ENCODE data around the gene SEMA6A.

SEMA6A gene

GRCh38 chr5:116395226-116395625, 179.4 kb downstream of the SEMA6A start:
- no peak for DNase-seq

DNA sequence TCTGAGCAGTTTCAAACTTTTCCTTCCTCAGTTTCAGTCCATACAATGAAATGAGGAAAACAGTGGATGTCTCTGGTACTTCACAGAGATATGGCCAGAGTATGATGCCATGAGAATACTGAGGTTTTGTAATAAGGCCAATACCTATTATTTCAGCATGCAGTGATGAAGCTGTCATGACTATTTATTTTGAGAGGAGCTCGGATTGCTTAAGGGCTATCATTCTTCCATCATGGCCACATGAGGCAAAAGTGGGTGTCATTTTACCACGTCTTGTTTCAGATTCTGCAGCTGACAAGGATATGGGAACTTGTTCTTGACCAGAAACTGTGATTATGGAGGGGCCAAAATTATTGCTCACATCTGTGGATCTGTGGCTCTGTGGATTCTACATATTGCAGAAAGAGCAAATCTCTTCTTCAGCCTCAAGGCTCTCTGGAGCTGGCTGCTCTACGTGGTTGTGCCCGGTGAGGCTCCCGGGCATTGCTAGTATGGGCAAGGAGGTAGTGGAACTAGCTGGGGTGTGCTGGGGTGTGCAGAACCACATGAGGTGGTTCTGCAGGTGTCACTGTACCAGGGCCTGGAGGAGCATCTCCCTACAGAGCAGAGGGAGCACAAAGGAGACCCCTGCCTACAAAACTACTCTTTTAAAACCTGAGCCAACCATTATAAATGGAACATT, 180.3 kb downstream of the SEMA6A start:
- DNase-seq: no peak

Measured in amniotic stem cell (primary cell).